AG04450 (cell line): ENCODE data around the gene CPT1B. TPM values are rescaled to one million over a fixed set of nuclear protein-coding genes. Genes with fewer than 3 reads are reported as not detected.

Source experiments
- CTCF ChIA-PET: fragments of 300-600, 350-600 bp; formaldehyde crosslinking; extraction: SDS; loops from one replicate; lab custom pipeline; 2022; ENCODE audit warnings: antibody characterized with exemption, inconsistent platforms; lab: Charles Lee
- POLR2A ChIA-PET: fragments of 350-600 bp; formaldehyde crosslinking; extraction: SDS; loops from one replicate; lab custom pipeline; 2021; ENCODE audit warnings: antibody characterized with exemption, inconsistent platforms; lab: Yijun Ruan, JAX
- DNase-seq: peaks from one replicate; pipeline ENCODE4 v3.0.0-alpha.2; 2011; ENCODE audit warnings: low read depth, low spot score
- H3K27ac ChIP-seq: one replicate; pipeline ENCODE4 v1.5.1; 2012; ENCODE audit warnings: low read depth, low read length, control low read depth
- H3K27me3 ChIP-seq: one replicate; pipeline ENCODE4 v1.6.0; 2012; ENCODE audit warnings: low read length; ENCODE audit not compliant: control insufficient read depth, insufficient read depth
- H3K4me3 ChIP-seq: 2 replicates; pipeline ENCODE4 v1.5.1; 2011; ENCODE audit warnings: mild to moderate bottlenecking, low read depth, low read length, control low read depth
- H3K9me3 ChIP-seq: 2 replicates; pipeline ENCODE4 v1.5.1; 2012; ENCODE audit warnings: low read length; ENCODE audit not compliant: control insufficient read depth, insufficient read depth
- polyA plus RNA-seq: library from polyadenylated mRNA; depleted of rRNA; stranded (reverse); fragments of >200 nt; gene quantifications from 2 replicates; pipeline ENCODE4 v1.2.3, GENCODE V29; 2011
- TF ChIP-seq, protein P1 (sequence below): IDR thresholded peaks from 2 replicates; pipeline ENCODE4 v1.5.1; 2011; ENCODE audit warnings: low read depth, low read length, control low read depth, inconsistent platforms

CPT1B gene
- polyA plus RNA-seq, 1 experiment: 0.99 TPM

DNA sequence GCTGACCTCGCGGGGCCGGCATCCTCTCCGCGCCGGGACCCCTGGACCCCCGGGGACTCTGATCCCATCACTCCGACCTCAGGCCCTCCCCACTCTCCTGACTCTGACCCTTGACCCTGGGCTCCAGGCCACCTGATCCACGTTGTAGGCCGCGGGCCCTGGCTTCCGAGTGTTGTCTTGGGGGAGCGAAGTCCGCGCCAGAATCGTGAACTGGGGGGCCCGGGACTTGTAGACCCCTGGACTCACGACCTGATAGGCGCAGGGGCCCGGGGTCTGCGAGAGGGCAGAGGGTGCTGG is 47.7 kb downstream of the CPT1B start:
- H3K4me3 ChIP-seq: peak overlapping the region; percentile 53
- TF ChIP-seq, protein P1, sequence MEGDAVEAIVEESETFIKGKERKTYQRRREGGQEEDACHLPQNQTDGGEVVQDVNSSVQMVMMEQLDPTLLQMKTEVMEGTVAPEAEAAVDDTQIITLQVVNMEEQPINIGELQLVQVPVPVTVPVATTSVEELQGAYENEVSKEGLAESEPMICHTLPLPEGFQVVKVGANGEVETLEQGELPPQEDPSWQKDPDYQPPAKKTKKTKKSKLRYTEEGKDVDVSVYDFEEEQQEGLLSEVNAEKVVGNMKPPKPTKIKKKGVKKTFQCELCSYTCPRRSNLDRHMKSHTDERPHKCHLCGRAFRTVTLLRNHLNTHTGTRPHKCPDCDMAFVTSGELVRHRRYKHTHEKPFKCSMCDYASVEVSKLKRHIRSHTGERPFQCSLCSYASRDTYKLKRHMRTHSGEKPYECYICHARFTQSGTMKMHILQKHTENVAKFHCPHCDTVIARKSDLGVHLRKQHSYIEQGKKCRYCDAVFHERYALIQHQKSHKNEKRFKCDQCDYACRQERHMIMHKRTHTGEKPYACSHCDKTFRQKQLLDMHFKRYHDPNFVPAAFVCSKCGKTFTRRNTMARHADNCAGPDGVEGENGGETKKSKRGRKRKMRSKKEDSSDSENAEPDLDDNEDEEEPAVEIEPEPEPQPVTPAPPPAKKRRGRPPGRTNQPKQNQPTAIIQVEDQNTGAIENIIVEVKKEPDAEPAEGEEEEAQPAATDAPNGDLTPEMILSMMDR: no peak
- peaks cover 5% of the 10 kb centered on the region for H3K27me3 ChIP-seq
- CTCF ChIA-PET: interaction anchor here (0.6 kb wide), 1 partner anchor 18 kb away, joined by 3 read pairs; no protein-coding TSS in a partner anchor
- H3K27ac ChIP-seq: no peak overlapping the region
- no peak for DNase-seq
- POLR2A ChIA-PET: no interaction called here
- peaks cover 11% of the 10 kb centered on the region; the same call in 1 of the 2 replicates for H3K9me3 ChIP-seq

DNA sequence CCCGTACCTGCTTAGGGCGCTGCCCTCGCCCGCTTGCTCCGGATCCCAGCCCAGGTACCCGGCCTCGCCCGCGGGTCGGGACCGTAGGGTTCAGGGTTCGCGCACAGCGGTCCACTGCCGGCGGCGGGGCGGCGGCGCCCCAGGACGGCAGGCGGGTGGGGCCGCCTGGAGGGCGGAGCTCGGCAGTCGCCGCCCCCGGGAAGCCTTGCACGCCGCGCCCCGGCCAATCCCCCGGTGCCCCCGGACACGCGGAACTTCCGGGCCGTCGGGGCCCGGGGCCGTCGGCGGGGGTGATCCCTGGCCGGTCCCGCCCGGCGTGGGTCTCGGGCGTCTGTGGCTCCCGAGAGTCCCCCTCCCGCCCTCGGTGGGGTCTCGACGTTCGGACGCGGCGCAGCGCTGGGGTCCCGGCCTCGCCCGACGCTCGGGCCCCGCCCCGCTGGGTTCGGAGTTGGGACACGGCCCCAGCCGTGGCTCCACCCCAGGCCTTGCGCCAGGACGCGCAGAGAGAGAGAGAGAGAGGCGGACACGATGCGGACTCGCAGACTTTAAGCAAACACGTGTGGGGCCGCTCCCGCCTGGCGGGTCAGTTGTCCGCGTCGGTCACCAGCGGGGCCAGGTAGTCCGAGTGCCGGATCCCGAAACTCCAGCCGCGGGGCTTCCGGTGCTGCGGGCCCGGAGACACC is 48.2 kb downstream of the CPT1B start, which contains the start of gene TYMP:
Gene TYMP, minus strand, starts transcription at position 116 of the 683 bp plus-strand sequence. CDS start 303 bp downstream, outside the sequence.
- DNase-seq: no peak
- peaks cover 5% of the 10 kb centered on the region for H3K27me3 ChIP-seq
- peaks cover 11% of the 10 kb centered on the region; the same call in 1 of the 2 replicates for H3K9me3 ChIP-seq
- H3K27ac ChIP-seq: no peak within 1 kb of the TSS
- TF ChIP-seq, protein P1: no peak
- CTCF ChIA-PET: interaction anchor here (1.1 kb wide), 1 partner anchor 33 kb away, joined by 3 read pairs; the partner anchor contains the start of gene SYCE3
- H3K4me3 ChIP-seq: peak within 1 kb of the TSS; percentile 53
- POLR2A ChIA-PET: no interaction called here

DNA sequence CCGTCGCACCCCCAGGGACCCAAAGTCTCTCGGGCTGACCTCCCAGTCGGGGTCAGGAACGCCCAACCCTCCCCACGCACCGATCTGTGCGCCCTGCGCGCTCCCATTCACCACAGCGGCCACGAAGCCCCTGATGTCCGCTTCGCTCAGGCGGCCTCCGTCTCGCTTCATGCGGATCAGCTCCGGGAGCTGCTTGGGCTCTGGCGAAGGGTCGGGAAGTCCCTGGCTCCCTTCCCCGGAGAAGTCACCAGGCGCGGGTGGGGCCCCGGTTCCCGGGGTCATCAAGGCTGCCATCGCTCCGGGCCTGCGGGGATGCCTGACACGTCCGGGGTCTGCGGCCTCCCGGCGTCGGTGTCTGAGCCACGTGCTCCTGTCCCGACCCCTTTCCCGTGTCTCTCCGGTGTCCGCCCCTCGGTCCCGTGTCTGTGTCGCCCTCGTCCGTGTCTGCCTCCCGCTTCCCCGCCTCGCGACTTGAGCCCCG is 48.8 kb downstream of the CPT1B start:
- TF ChIP-seq, protein P1: no peak
- Histone ChIP-seq H3K27me3 (peaks cover 5% of the 10 kb centered on the region), H3K27ac (no peak overlapping the region), H3K9me3 (peaks cover 11% of the 10 kb centered on the region; the same call in 1 of the 2 replicates), H3K4me3 (peak overlapping the region; percentile 48)
- ChIA-PET POLR2A (no interaction called here), CTCF (interaction anchor here (1.1 kb wide), 1 partner anchor 34 kb away, joined by 3 read pairs; the partner anchor contains the start of gene SYCE3)
- DNase-seq: no peak

DNA sequence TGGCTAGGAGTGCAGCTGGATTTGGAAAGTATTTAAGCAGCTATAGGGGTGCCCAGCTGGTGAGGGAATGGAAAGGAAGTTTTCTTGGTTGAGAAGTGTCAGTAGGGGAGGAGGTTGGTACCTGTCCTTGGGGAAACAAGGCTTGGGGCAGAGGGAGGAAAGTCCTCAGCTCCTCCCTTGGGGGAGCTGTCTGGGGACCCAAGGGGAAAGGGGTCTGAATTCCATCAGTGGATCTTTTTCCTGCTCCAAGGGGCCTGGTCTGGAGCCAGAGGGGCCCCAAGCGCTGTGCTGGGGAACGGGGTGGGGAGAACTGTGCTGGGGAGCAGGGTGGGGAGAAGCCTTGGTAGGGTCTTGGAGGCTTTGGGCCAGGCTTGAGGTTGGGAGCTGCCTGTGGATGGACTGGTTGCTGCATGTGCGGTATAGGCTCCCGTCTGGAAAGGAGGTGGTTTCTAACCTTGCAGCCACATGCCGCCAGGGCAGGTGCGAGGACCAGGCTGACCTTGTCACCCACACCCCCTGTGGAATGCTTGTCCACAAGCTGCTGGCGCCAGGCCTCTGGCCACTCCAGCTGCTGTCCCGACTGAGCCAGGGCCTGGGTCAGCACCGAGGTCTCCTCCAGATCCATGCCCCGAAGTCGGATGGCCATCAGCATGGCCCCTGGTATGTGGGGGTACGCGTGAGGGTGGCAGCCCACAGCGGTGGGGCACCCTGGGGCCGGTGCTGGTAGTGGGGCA is 49.4 kb downstream of the CPT1B start:
- CTCF ChIA-PET: no interaction called here
- H3K27me3 ChIP-seq: peaks cover 5% of the 10 kb centered on the region
- POLR2A ChIA-PET: no interaction called here
- H3K27ac ChIP-seq: no peak overlapping the region
- DNase-seq: no peak
- TF ChIP-seq, protein P1: no peak
- peaks cover 11% of the 10 kb centered on the region; the same call in 1 of the 2 replicates for H3K9me3 ChIP-seq
- no peak overlapping the region for H3K4me3 ChIP-seq
